ENCODE results near the gene GART.

DNA sequence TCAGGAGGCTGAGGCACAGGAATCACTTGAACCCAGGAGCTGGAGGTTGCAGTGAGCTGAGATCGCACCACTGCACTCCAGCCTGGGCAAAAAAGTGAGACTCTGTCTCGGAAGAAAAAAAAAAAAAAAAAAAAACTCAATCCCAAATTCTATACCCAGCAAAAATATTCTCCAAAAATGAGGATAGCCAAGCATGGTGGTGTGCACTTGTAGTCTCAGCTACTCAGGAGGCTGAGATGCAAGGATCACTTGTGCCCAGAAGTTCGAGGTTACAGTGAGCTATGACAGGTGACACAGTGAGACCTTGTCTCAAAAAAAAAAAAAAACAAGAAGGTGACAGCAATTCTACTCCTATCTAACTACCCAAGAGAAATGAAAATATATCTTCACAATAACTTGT, 68.6 kb downstream of the GART start:
- TF ChIP-seq PAX5 (IDR thresholded peaks at IDR 0.05; ENCODE audit: insufficient read depth, low read length, severe bottlenecking) (no peak), POLR2AphosphoS5 (IDR thresholded peaks at IDR 0.05; ENCODE audit: low read depth, low read length) (no peak), POLR2A (IDR thresholded peaks at IDR 0.05; ENCODE audit: low read depth, low read length) (no peak), TAF1 (IDR thresholded peaks at IDR 0.05; ENCODE audit: low read depth, low read length) (no peak), POU2F2 (IDR thresholded peaks at IDR 0.05; ENCODE audit: low read depth, low read length) (no peak), SPI1 (IDR thresholded peaks at IDR 0.05; ENCODE audit: low read depth, low read length) (no peak)

Data from GM12891 (cell line).